Esophagus muscularis mucosa (tissue), 4 donors: Measurements from ENCODE around the gene DAZAP2. TPM values are rescaled to one million over a fixed set of nuclear protein-coding genes. Genes with fewer than 3 reads are reported as not detected.

Experiments
- DNase-seq: peaks from one replicate; pipeline ENCODE4 v3.0.0-alpha.2; 2017; ENCODE audit errors: extremely low spot score
- H3K27ac ChIP-seq, 4 donors: fragments of 200-600 bp; sonication (generic); replicated peaks in 1 of 4; 1 replicate in 3 of 4; 2 replicates in 1 of 4; pipeline ENCODE4 v1.5.1; 2016 to 2019; ENCODE audit warnings: mild to moderate bottlenecking in 1 of 4
- H3K27me3 ChIP-seq, 4 donors: fragments of 200-600 bp; sonication (generic); one replicate each; pipeline versions ENCODE4 v1.5.1 to v1.6.0; 2016 to 2019
- H3K36me3 ChIP-seq, 4 donors: fragments of 200-600 bp; sonication (generic); one replicate each; pipeline ENCODE4 v1.5.1; 2016 to 2019
- H3K4me1 ChIP-seq, 4 donors: fragments of 200-600 bp; sonication (generic); one replicate each; pipeline ENCODE4 v1.5.1; 2016 to 2019
- H3K4me3 ChIP-seq, 4 donors: fragments of 200-600 bp; sonication (generic); 1 replicate in 2 of 4; 2 replicates in 2 of 4; pipeline ENCODE4 v1.5.1; 2016 to 2019; ENCODE audit warnings: mild to moderate bottlenecking in 4 of 4, moderate library complexity in 1 of 4
- H3K9me3 ChIP-seq, 4 donors: fragments of 200-600 bp; sonication (generic); 1 replicate in 3 of 4; 2 replicates in 1 of 4; pipeline ENCODE4 v1.5.1; 2016 to 2019
- CTCF ChIP-seq, 3 experiments: fragments of 200-600 bp in 2 of 3; fragments of 450-650 bp in 1 of 3; sonication (generic) in 2 of 3; IDR thresholded peaks; one replicate each; pipeline ENCODE4 v1.5.1; 2017 to 2019; ENCODE audit warnings: antibody characterized with exemption in 3 of 3, mild to moderate bottlenecking in 2 of 3, moderate library complexity in 1 of 3
- EP300 ChIP-seq: sonication (generic); formaldehyde crosslinking; IDR thresholded peaks from one replicate; pipeline ENCODE4 v1.6.1; 2017; ENCODE audit warnings: antibody characterized with exemption
- POLR2A ChIP-seq: fragments of 450-650 bp; IDR thresholded peaks from one replicate; pipeline ENCODE4 v1.6.1; 2017; ENCODE audit warnings: antibody characterized with exemption, moderate library complexity, mild to moderate bottlenecking, low read depth
- POLR2AphosphoS5 ChIP-seq, 2 donors: sonication (generic); formaldehyde crosslinking; IDR thresholded peaks; one replicate each; pipeline ENCODE4 v1.6.1; 2017; ENCODE audit warnings: antibody characterized with exemption in 2 of 2
- WGBS: methylation state at CpG from one replicate; pipeline ENCODE4 v1.1.5; 2018; 5-methylcytosine and 5-hydroxymethylcytosine counted together
- intact Hi-C: fragments of 100-400 bp; cut with DNase I; formaldehyde crosslinking; loops from one replicate; pipeline ENCODE4 v1.15.1; 2023
- total RNA-seq, 4 donors: library from RNA; depleted of rRNA; stranded (reverse); fragments of >200 nt; gene quantifications; one replicate each; pipeline versions ENCODE4 v1.1.0 to v1.2.1, GENCODE V29; 2016

Gene DAZAP2
- total RNA-seq, 4 donors from 2014 or later = 247 to 451 (median 356) TPM

DNA sequence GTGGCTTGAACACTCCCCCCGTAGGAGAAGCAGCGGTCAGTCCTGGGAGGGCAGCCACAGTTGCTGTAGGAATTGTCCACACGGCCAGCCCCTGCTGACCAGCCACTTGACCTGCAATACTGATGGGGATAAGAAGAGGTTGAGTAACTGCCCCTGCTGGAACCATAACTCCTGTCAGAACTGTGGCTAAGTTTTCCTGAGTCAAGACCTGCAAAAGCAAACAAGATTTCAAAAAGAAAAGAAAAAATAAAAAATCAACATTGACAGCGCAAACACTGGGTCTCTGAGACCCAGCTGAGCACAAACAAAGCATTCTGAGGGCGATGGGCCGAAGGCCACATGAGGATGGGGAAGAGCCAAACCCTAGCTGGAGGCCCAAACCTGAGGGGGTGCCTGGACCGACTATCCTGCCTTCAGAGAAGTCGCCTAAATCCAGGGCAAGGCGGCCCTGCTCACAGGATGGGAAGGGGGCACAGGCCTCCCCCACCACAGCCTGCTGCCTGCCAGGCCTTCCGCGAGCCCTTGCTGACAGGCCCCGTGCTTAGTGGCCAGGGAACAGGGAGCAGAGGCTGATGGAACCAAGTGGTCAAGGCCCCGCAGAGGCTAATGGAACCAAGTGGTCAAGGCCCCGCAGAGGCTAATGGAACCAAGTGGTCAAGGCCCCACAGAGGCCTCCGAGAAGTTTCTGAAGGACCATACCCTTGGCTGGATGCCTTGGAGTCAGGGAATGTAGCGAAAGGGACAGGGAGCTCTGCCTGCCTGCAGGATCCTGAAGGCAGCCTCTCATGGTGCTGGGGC is 39.9 kb upstream of the DAZAP2 start:
- TF ChIP-seq POLR2A (no peak), CTCF (IDR thresholded peaks at IDR 0.05) (no peak), EP300 (no peak), POLR2AphosphoS5 (IDR thresholded peaks at IDR 0.05) (no peak)
- no peak for DNase-seq
- no peaks in the 10 kb centered on the region for H3K9me3 ChIP-seq
- no peaks in the 10 kb centered on the region for H3K4me1 ChIP-seq
- H3K27ac ChIP-seq = no peak overlapping the region
- WGBS = 86% methylated on average over 10 of the region's 16 CpGs
- peaks cover 8 to 68% (median 35%) of the 10 kb centered on the region in 4 donors for H3K36me3 ChIP-seq
- intact Hi-C loops = no loop called here
- H3K27me3 ChIP-seq = no peaks in the 10 kb centered on the region
- no peak overlapping the region for H3K4me3 ChIP-seq

DNA sequence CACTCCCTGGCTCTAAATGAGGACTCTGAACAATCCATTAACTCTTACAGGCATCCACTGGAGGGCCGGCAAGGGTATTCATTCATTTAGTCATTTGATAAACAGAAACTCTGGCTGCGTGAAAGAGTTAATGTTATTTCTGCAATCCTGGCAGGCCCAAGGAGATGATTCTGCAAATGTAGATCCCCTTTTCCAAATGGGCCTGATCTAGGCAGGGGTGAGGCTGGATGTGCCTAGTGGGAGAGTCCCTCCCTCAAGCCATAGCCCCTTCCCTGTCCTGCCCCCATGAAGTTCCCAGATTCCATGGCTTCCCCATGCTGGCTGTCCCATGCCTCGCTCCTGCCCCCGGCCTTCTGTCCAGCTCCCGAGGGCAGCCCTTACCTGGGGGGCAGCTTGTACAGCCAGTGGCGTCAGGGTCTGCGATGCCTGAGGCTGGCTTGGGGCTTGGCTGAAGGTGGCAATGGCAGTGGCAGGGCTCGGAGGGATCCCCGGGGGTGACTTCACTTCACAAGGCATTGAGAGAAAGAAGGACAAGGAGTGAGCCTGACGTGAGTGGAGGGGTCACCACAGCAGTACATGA is 39.2 kb upstream of the DAZAP2 start:
- intact Hi-C loops = no loop called here
- H3K4me3 ChIP-seq = no peak overlapping the region
- no peak for DNase-seq
- WGBS = 89% methylated on average over 10 of the region's 10 CpGs
- H3K27me3 ChIP-seq = no peaks in the 10 kb centered on the region
- H3K4me1 ChIP-seq = no peaks in the 10 kb centered on the region
- no peaks in the 10 kb centered on the region for H3K9me3 ChIP-seq
- H3K36me3 ChIP-seq = peaks cover 8 to 68% (median 35%) of the 10 kb centered on the region in 4 donors
- no peak overlapping the region for H3K27ac ChIP-seq
- TF ChIP-seq EP300 = no peak
- no peak for TF ChIP-seq CTCF (IDR thresholded peaks at IDR 0.05)
- no peak for TF ChIP-seq POLR2A
- no peak for TF ChIP-seq POLR2AphosphoS5 (IDR thresholded peaks at IDR 0.05)

DNA sequence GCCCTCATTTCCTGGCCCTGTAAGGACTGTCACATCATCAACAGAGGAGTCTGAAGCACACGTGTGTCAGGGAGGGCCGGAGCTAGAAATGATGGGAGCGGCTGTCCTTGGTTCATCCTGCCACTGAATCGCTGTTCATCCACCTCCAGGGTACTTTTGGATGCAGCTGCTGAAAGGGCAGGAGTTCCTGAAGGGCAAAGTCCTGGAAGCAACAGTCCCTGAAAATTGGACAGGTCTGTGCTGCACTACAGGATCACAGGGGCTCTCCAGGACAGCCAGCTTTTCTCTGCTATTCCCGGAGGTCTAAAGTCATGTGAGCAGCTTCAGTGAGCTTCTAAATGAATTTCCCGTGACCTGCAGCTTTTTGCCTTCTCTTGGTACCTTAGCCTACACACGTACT is 38.5 kb upstream of the DAZAP2 start:
- Histone ChIP-seq H3K27ac (no peak overlapping the region), H3K27me3 (no peaks in the 10 kb centered on the region), H3K4me1 (no peaks in the 10 kb centered on the region), H3K36me3 (peaks cover 8 to 68% (median 35%) of the 10 kb centered on the region in 4 donors), H3K9me3 (no peaks in the 10 kb centered on the region), H3K4me3 (no peak overlapping the region)
- TF ChIP-seq POLR2AphosphoS5 (IDR thresholded peaks at IDR 0.05) (no peak), EP300 (no peak), POLR2A (no peak), CTCF (IDR thresholded peaks at IDR 0.05) (no peak)
- WGBS = 97% methylated on average over 6 of the region's 7 CpGs
- intact Hi-C loops = no loop called here
- DNase-seq = no peak

DNA sequence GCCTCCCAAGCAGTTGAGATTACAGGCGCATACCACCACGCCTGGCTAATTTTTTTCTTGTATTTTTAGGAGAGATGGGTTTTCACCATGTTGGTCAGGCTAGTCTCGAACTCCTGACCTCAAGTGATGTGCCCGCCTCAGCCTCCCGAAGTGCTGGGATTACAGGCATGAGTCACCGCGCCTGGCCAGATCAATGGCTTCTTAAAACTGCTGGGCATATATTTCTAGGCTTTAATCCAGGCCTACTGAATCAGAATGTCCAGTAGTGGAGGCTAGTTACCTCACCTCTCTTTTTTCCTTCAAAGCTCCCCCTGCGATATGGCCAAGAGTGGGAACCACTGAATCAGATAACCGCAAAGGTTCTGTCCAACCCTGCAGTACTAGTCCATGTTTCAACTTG is 37.8 kb upstream of the DAZAP2 start:
- H3K4me3 ChIP-seq = no peak overlapping the region
- no peak for TF ChIP-seq CTCF (IDR thresholded peaks at IDR 0.05)
- no peak for TF ChIP-seq EP300
- no peak for TF ChIP-seq POLR2AphosphoS5 (IDR thresholded peaks at IDR 0.05)
- TF ChIP-seq POLR2A = no peak
- H3K9me3 ChIP-seq = no peaks in the 10 kb centered on the region
- intact Hi-C loops = no loop called here
- peaks cover 8 to 64% (median 35%) of the 10 kb centered on the region in 4 donors for H3K36me3 ChIP-seq
- H3K4me1 ChIP-seq = no peaks in the 10 kb centered on the region
- no peak overlapping the region for H3K27ac ChIP-seq
- H3K27me3 ChIP-seq = no peaks in the 10 kb centered on the region
- 96% methylated on average over 9 of the region's 9 CpGs for WGBS
- no peak for DNase-seq
